ENCODE data around the gene CASKIN1. TPM values are rescaled to one million over a fixed set of nuclear protein-coding genes. Genes with fewer than 3 reads are reported as not detected.

The CASKIN1 gene
- total RNA-seq, 4 donors from 2014 or later, result 0.71 to 2.2 (median 1.3) TPM

DNA sequence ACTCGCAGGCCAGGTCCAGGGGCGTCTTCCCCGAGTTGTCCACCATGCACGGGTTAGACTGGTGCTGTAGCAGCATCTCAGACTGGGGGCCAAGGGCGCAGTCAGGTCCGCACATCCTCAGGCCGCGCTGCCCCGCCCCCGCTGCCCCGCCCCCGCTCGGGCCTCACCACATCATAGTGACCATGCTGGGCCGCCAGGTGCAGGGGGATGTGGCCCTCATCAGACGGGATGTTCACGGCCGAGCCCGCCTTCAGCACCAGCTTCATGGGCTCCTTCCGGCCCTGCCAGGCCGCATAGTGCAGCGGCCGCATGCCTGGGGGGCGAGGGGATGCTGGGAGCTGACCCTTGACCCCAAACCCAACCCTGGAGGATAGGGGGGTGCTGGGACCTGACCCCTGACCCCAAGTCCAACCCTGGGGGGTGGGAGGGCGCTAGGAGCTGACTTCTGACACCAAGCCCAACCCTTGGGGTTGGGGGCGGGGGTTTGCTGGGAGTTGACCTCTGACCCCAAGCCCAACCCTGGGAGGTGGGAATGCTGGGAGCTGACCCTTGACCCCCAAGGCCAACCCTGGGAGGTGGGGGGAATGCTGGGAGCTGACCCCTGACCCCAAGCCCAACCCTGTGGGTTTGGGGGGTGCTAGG is 7.0 kb downstream of the CASKIN1 start:
- no peak for TF ChIP-seq POLR2A (IDR thresholded peaks at IDR 0.05)
- TF ChIP-seq, protein P1, sequence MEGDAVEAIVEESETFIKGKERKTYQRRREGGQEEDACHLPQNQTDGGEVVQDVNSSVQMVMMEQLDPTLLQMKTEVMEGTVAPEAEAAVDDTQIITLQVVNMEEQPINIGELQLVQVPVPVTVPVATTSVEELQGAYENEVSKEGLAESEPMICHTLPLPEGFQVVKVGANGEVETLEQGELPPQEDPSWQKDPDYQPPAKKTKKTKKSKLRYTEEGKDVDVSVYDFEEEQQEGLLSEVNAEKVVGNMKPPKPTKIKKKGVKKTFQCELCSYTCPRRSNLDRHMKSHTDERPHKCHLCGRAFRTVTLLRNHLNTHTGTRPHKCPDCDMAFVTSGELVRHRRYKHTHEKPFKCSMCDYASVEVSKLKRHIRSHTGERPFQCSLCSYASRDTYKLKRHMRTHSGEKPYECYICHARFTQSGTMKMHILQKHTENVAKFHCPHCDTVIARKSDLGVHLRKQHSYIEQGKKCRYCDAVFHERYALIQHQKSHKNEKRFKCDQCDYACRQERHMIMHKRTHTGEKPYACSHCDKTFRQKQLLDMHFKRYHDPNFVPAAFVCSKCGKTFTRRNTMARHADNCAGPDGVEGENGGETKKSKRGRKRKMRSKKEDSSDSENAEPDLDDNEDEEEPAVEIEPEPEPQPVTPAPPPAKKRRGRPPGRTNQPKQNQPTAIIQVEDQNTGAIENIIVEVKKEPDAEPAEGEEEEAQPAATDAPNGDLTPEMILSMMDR (IDR thresholded peaks at IDR 0.05), result no peak
- WGBS, 2 donors, result 90 to 94% methylated on average over 22 to 25 of the region's 25 CpGs
- intact Hi-C loops (cut with DNase I; ENCODE audit: low total_unique reads), result no loop called here
- H3K4me3 ChIP-seq (ENCODE audit: low read depth, poor library complexity, severe bottlenecking), result no peak overlapping the region
- DNase-seq (ENCODE audit: low spot score in 2 of 2), result no peak

DNA sequence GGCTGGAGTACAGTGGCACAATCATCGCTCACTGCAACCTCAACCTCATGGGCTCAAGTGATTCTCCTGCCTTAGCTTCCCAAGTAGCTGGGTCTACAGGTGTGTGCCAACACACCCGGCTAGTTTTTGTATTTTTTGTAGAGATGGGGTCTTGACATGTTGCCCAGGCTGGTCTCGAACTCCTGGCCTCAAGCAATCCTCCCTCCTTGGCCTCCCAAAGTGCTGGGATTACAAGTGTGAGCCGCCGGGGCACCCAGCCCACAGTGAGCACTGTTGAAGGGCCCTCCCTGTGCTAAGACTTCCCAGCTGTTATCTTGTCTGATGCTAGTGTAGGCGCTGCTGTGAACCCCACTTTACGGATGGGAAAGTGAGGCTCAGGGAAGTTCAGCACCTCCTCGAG is 8.0 kb downstream of the CASKIN1 start:
- WGBS, 2 donors, result 94% methylated on average over 8 of the region's 8 CpGs

DNA sequence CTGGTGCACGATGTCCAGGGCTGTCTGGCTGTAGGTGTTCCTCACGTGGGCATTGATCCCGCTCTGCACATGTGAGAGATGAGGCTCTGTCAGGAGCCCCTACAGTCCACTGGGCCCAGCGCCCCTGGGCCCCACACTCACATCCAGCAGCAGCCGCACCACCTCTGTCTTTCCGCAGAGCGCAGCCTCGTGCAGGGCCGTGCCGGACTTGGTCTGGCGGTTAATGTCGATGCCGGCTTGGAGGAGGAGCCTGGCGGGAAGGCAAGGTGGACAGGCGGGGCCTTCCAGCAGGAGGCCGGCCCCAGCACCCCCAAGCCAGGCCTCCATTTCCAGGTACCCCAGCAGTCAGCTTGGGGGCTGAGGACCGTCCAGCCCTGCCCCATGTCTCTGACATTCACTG is 9.2 kb downstream of the CASKIN1 start:
- no peak overlapping the region for H3K4me3 ChIP-seq (ENCODE audit: low read depth, poor library complexity, severe bottlenecking)
- no peak for TF ChIP-seq POLR2A (IDR thresholded peaks at IDR 0.05)
- TF ChIP-seq, protein P1 (IDR thresholded peaks at IDR 0.05), result no peak
- no peak for DNase-seq (ENCODE audit: low spot score in 2 of 2)
- intact Hi-C loops (cut with DNase I; ENCODE audit: low total_unique reads), result no loop called here
- 81 to 87% methylated on average over 14 to 15 of the region's 17 CpGs for WGBS, 2 donors

More for the DNA sequence above, 8.0 kb downstream of the CASKIN1 start:
- TF ChIP-seq, protein P1 (IDR thresholded peaks at IDR 0.05), result no peak
- TF ChIP-seq POLR2A (IDR thresholded peaks at IDR 0.05), result no peak
- intact Hi-C loops (cut with DNase I; ENCODE audit: low total_unique reads), result no loop called here
- no peak overlapping the region for H3K4me3 ChIP-seq (ENCODE audit: low read depth, poor library complexity, severe bottlenecking)
- no peak for DNase-seq (ENCODE audit: low spot score in 2 of 2)

DNA sequence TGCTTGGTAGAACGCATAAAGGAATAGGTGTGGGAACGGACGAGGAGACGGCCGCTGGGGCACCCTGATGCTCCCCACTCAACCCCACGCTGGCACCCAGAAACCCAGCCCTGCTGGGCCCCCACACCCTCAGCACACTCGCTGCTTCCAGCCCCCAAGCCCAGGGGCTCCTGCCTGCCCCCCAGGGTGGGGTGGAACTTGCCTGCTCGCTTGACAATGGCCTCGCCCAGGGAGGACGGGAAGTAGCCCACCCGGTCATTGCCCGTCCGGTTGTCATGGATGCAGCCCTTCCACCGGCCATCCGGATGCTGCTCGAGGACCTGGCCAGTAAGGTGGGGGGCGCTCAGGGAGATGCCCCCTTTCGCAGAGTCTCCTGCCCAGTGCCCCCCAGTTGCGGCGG is 9.9 kb downstream of the CASKIN1 start:
- DNase-seq (ENCODE audit: low spot score in 2 of 2), result no peak
- TF ChIP-seq, protein P1 (IDR thresholded peaks at IDR 0.05), result no peak
- no peak for TF ChIP-seq POLR2A (IDR thresholded peaks at IDR 0.05)
- 89 to 94% methylated on average over 8 to 19 of the region's 20 CpGs for WGBS, 2 donors
- no peak overlapping the region for H3K4me3 ChIP-seq (ENCODE audit: low read depth, poor library complexity, severe bottlenecking)
- intact Hi-C loops (cut with DNase I; ENCODE audit: low total_unique reads), result no loop called here

DNA sequence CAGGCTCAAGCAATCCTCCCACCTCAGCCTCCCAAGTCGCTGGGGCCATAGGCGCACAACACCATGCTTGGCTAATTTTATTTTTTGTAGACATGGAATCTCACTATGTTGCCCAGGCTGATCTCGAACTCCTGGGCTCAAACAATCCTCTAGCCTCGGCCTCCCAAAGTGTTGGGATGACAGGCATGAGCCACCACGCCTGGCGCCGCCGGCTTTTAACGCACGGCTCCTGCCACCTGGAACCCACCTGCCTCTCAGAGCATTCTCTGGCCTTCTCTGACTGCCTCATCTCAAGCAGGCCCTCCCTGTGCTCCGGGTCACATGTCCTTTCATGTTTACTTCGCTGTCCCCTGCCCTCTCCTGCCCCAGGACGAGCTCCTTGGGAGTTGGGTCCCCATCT is 10.3 kb downstream of the CASKIN1 start:
- 91% methylated on average over 13 of the region's 13 CpGs for WGBS, 2 donors
- H3K4me3 ChIP-seq (ENCODE audit: low read depth, poor library complexity, severe bottlenecking), result no peak overlapping the region
- no peak for DNase-seq (ENCODE audit: low spot score in 2 of 2)
- intact Hi-C loops (cut with DNase I; ENCODE audit: low total_unique reads), result no loop called here
- no peak for TF ChIP-seq POLR2A (IDR thresholded peaks at IDR 0.05)
- TF ChIP-seq, protein P1 (IDR thresholded peaks at IDR 0.05), result no peak

DNA sequence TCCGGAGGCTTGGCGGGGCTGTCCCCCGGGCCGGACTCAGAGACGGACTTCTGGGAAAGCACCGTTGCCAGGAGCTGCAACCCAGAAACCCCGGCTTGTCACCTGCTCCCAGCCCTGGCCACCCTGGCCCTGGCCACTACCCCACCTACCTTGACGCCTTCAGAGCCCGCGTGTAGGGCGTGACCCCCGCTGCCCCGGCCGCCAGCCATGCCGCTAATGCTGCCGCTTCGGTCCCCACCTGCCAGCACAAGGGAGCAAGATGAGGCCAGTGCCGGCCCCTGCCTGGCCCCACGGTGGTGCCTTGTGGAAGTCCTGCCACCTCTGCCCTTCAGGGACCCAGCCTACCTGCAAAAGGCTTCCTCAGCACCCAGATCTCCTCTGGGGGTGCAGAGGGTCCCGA is 11.4 kb downstream of the CASKIN1 start:
- TF ChIP-seq, protein P1 (IDR thresholded peaks at IDR 0.05), result no peak
- no peak for TF ChIP-seq POLR2A (IDR thresholded peaks at IDR 0.05)
- no peak overlapping the region for H3K4me3 ChIP-seq (ENCODE audit: low read depth, poor library complexity, severe bottlenecking)
- whole genome bisulfite sequencing, 2 donors, result 81 to 82% methylated on average over 19 to 20 of the region's 20 CpGs
- DNase-seq (ENCODE audit: low spot score in 2 of 2), result no peak
- intact Hi-C loops (cut with DNase I; ENCODE audit: low total_unique reads), result no loop called here

Data from lower leg skin (tissue), 4 donors.